GM12878 (cell line): ENCODE data around the gene MYO16. TPM values are rescaled to one million over a fixed set of nuclear protein-coding genes. Genes with fewer than 3 reads are reported as not detected.

Experiments used
- ATAC-seq: fragments of 200-7000 bp; cut with Tn5 transposase; 3 replicates; pipeline ENCODE4 v1.9.1; 2020; ENCODE audit warnings: mild to moderate bottlenecking, moderate library complexity
- BruUV-seq: library from RNA; stranded (reverse); fragments of 400-500 nt; replicated peaks from 2 replicates; lab custom pipeline; 2021; lab: Mats Ljungman, UMichigan
- CTCF ChIA-PET: fragments of 300-600 bp; sonication (Branson Sonifier 250); formaldehyde crosslinking; extraction: SDS; loops from one replicate; lab custom pipeline; 2021; ENCODE audit warnings: inconsistent platforms; lab: Yijun Ruan, JAX
- POLR2A ChIA-PET: fragments of 350-600 bp; formaldehyde crosslinking; extraction: SDS; loops from one replicate; lab custom pipeline; 2021; ENCODE audit warnings: inconsistent platforms; lab: Charles Lee
- RAD21 ChIA-PET: fragments of 300-600 bp; sonication (Branson Sonifier 250); formaldehyde crosslinking; loops from one replicate; lab custom pipeline; 2023; ENCODE audit warnings: antibody characterized with exemption; ENCODE audit not compliant: unreplicated experiment; lab: Charles Lee
- SMC1A ChIA-PET: fragments of 300-600 bp; sonication (Branson Sonifier 250); formaldehyde crosslinking; loops from one replicate; lab custom pipeline; 2023; ENCODE audit not compliant: unreplicated experiment, uncharacterized antibody; lab: Charles Lee
- DNase-seq: peaks from one replicate; pipeline ENCODE4 v3.0.0-alpha.2; 2011; ENCODE audit warnings: low read depth, low spot score
- FAIRE-seq: peaks from 3 replicates; lab custom pipeline; 2011; peaks lifted over from hg19 to GRCh38; lab: Jason Lieb, UNC
- H2AFZ ChIP-seq: 2 replicates; pipeline ENCODE4 v1.6.0; 2011; ENCODE audit warnings: low read depth, low read length, control low read depth; ENCODE audit not compliant: control insufficient read depth
- H3K27ac ChIP-seq: 2 replicates; pipeline ENCODE4 v1.5.1; 2011; ENCODE audit warnings: control low read depth; ENCODE audit not compliant: control insufficient read depth, insufficient read depth
- H3K27me3 ChIP-seq, 2 experiments: replicated peaks in 1 of 2; 2 replicates each; pipeline versions ENCODE4 v1.6.0 to v1.6.1; 2011; ENCODE audit warnings: low read length in 1 of 2; ENCODE audit not compliant: control insufficient read depth in 2 of 2, insufficient read depth in 2 of 2
- H3K36me3 ChIP-seq, 2 experiments: 2 replicates each; pipeline ENCODE4 v1.5.1; 2011; ENCODE audit warnings: low read length in 1 of 2; ENCODE audit not compliant: control insufficient read depth in 2 of 2, insufficient read depth in 2 of 2
- H3K4me1 ChIP-seq: 2 replicates; pipeline ENCODE4 v1.6.1; 2011; ENCODE audit warnings: mild to moderate bottlenecking, low read length, moderate library complexity, mixed read lengths; ENCODE audit not compliant: control insufficient read depth, insufficient read depth
- H3K4me2 ChIP-seq: 2 replicates; pipeline ENCODE4 v1.6.0; 2011; ENCODE audit warnings: control low read depth; ENCODE audit not compliant: control insufficient read depth, insufficient read depth
- H3K4me3 ChIP-seq: fragments of 200-600 bp; sonication (generic); 2 replicates; pipeline ENCODE4 v1.5.1; 2016
- H3K79me2 ChIP-seq: 2 replicates; pipeline ENCODE4 v1.6.0; 2011; ENCODE audit warnings: low read length; ENCODE audit not compliant: control insufficient read depth, insufficient read depth
- H3K9ac ChIP-seq: 2 replicates; pipeline ENCODE4 v1.8.0; 2011; ENCODE audit warnings: low read length, control low read depth, mixed read lengths; ENCODE audit not compliant: control insufficient read depth, insufficient read depth
- H3K9me3 ChIP-seq: replicated peaks from 3 replicates; pipeline ENCODE4 v1.5.1; 2011; ENCODE audit warnings: mild to moderate bottlenecking, low read length; ENCODE audit not compliant: control insufficient read depth, insufficient read depth
- H4K20me1 ChIP-seq: 2 replicates; pipeline ENCODE4 v1.6.0; 2011; ENCODE audit not compliant: control insufficient read depth, insufficient read depth
- CBX5 ChIP-seq: sonication (generic); IDR thresholded peaks from 2 replicates; pipeline ENCODE4 v1.6.1; 2016; ENCODE audit warnings: low read depth, moderate library complexity, mild to moderate bottlenecking, inconsistent platforms
- MEF2A ChIP-seq: IDR thresholded peaks from 2 replicates; pipeline ENCODE4 v1.6.1; 2011; ENCODE audit warnings: low read depth, mild to moderate bottlenecking, low read length, moderate library complexity; ENCODE audit not compliant: insufficient read depth
- RCOR1 ChIP-seq: conservative IDR thresholded peaks from 2 replicates; pipeline ENCODE4 v1.6.1; 2012; ENCODE audit warnings: low read depth, low read length, improper control_type of control experiment
- SPI1 ChIP-seq: IDR thresholded peaks from 2 replicates; pipeline ENCODE4 v1.6.1; 2011; ENCODE audit warnings: low read depth, mild to moderate bottlenecking, low read length, moderate library complexity, borderline replicate concordance; ENCODE audit not compliant: insufficient read depth
- TARDBP ChIP-seq: IDR thresholded peaks from 2 replicates; pipeline ENCODE4 v1.6.1; 2016; ENCODE audit warnings: borderline replicate concordance
- ZNF274 ChIP-seq: IDR thresholded peaks from one replicate; pipeline ENCODE4 v1.8.0; 2011; ENCODE audit not compliant: insufficient read length, insufficient read depth
- ZNF687 ChIP-seq: fragments of 450-650 bp; IDR thresholded peaks from 2 replicates; pipeline ENCODE4 v1.6.1; 2017; ENCODE audit warnings: mild to moderate bottlenecking, moderate library complexity
- WGBS: methylation state at CpG from one replicate; pipeline ENCODE4 v1.1.6; 2016; ENCODE audit warnings: low lambda C conversion rate; ENCODE audit not compliant: insufficient replicate concordance, insufficient coverage; ENCODE audit errors: missing lambda C conversion rate; 5-methylcytosine and 5-hydroxymethylcytosine counted together
- in situ Hi-C: fragments of 300-500 bp; cut with MboI; formaldehyde crosslinking; loops from 9 replicates; pipeline ENCODE4 v1.14.3; 2018; ENCODE audit warnings: mixed read lengths
- intact Hi-C: fragments of 100-400 bp; cut with micrococcal nuclease; formaldehyde crosslinking; loops from one replicate; pipeline ENCODE4 v1.14.2; 2022; ENCODE audit not compliant: unreplicated experiment
- polyA plus RNA-seq, 11 experiments: library from polyadenylated mRNA; depleted of rRNA in 4 of 11; unstranded in 6 of 11; stranded (reverse) in 5 of 11; fragments of >200 nt; fragmentation: Nextera tagmentation in 4 of 11; fragmentation: Illumina TruSeq in 1 of 11; extraction: Ambion mirVana in 4 of 11; extraction: Trizol in 1 of 11; gene quantifications; 1 replicate in 1 of 11; 2 replicates in 10 of 11; pipeline versions ENCODE4 v1.2.1 to v1.2.3, GENCODE V29; 2011 to 2016; ENCODE audit warnings: inconsistent platforms in 2 of 11, missing spikeins in 2 of 11, low read depth in 1 of 11
- total RNA-seq, 4 experiments: library from RNA; depleted of rRNA in 3 of 4; stranded (reverse); fragments of >200 nt in 3 of 4; fragmentation: Illumina TruSeq in 1 of 4; extraction: Trizol in 1 of 4; gene quantifications; 2 replicates each; pipeline versions ENCODE4 v1.2.1 to v1.2.3, GENCODE V29; 2013 to 2021
- TF ChIP-seq, protein P1 (sequence below): fragments of 450-650 bp; IDR thresholded peaks from 2 replicates; pipeline ENCODE4 v1.6.1; 2017; ENCODE audit warnings: low read depth, mild to moderate bottlenecking, moderate library complexity
- TF ChIP-seq, protein P2 (sequence below): fragments of 450-650 bp; formaldehyde crosslinking; IDR thresholded peaks from 2 replicates; pipeline ENCODE4 v1.4.0; 2022; ENCODE audit warnings: mild to moderate bottlenecking, moderate library complexity
- TF ChIP-seq, protein P3 (sequence below): fragments of 450-650 bp; formaldehyde crosslinking; IDR thresholded peaks from 2 replicates; pipeline ENCODE4 v1.4.0; 2020; ENCODE audit warnings: mild to moderate bottlenecking, moderate library complexity

The MYO16 gene
- total and polyA plus RNA-seq, 10 of the 15 experiments (the other 5 are each of a cell fraction or from before 2014, with no cell fraction given), result under 0.01 to 1.7 (median 0.05) TPM; not detected in 4

GRCh38 chr13:108667205-108667604, 37.8 kb downstream of the MYO16 start:
- Histone ChIP-seq H3K79me2 (no peaks in the 10 kb centered on the region), H2AFZ (no peak overlapping the region), H3K27me3 (no peaks in the 10 kb centered on the region), H3K36me3 (no peaks in the 10 kb centered on the region), H3K4me3 (no peak overlapping the region), H4K20me1 (no peaks in the 10 kb centered on the region), H3K4me1 (no peaks in the 10 kb centered on the region), H3K9me3 (no peaks in the 10 kb centered on the region; the same call in 2 of the 3 replicates), H3K27ac (no peak overlapping the region), H3K4me2 (no peak overlapping the region), H3K9ac (no peak overlapping the region)
- ChIA-PET CTCF (interaction anchor here (0.7 to 1.3 kb wide), 4 partner anchors 10 to 872 kb away, joined by 3 to 4 read pairs (median 4); no protein-coding TSS in a partner anchor), RAD21 (interaction anchor here (0.6 to 2.2 kb wide), 13 partner anchors 8 to 228 kb away, joined by 3 to 11 read pairs (median 5); no protein-coding TSS in a partner anchor), POLR2A (interaction anchor here (0.6 to 1.0 kb wide), 3 partner anchors 8 to 92 kb away, joined by 3 to 4 read pairs (median 4); no protein-coding TSS in a partner anchor), SMC1A (interaction anchor here (0.5 to 4.7 kb wide), 12 partner anchors 8 to 293 kb away, joined by 3 to 16 read pairs (median 5); no protein-coding TSS in a partner anchor)
- intact Hi-C loops (no loop called here), in situ Hi-C loops (no loop called here)
- BruUV-seq, result no TSS peak
- no peak for DNase-seq
- no peak for FAIRE-seq
- ATAC-seq, result peak; percentile 56
- WGBS, result 0% methylated on average over 1 of the region's 1 CpG
- TF ChIP-seq TARDBP, result no peak
- TF ChIP-seq ZNF687, result peak; percentile 26; the same call in 1 of the 2 replicates
- TF ChIP-seq RCOR1, result no peak
- TF ChIP-seq, protein P1, sequence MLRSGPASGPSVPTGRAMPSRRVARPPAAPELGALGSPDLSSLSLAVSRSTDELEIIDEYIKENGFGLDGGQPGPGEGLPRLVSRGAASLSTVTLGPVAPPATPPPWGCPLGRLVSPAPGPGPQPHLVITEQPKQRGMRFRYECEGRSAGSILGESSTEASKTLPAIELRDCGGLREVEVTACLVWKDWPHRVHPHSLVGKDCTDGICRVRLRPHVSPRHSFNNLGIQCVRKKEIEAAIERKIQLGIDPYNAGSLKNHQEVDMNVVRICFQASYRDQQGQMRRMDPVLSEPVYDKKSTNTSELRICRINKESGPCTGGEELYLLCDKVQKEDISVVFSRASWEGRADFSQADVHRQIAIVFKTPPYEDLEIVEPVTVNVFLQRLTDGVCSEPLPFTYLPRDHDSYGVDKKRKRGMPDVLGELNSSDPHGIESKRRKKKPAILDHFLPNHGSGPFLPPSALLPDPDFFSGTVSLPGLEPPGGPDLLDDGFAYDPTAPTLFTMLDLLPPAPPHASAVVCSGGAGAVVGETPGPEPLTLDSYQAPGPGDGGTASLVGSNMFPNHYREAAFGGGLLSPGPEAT, result peak; percentile 93
- TF ChIP-seq ZNF274, result no peak
- no peak for TF ChIP-seq CBX5
- 0 out of 2 replicates have a peak, but pooled peaks have one; percentile 6 for TF ChIP-seq SPI1
- TF ChIP-seq, protein P2, sequence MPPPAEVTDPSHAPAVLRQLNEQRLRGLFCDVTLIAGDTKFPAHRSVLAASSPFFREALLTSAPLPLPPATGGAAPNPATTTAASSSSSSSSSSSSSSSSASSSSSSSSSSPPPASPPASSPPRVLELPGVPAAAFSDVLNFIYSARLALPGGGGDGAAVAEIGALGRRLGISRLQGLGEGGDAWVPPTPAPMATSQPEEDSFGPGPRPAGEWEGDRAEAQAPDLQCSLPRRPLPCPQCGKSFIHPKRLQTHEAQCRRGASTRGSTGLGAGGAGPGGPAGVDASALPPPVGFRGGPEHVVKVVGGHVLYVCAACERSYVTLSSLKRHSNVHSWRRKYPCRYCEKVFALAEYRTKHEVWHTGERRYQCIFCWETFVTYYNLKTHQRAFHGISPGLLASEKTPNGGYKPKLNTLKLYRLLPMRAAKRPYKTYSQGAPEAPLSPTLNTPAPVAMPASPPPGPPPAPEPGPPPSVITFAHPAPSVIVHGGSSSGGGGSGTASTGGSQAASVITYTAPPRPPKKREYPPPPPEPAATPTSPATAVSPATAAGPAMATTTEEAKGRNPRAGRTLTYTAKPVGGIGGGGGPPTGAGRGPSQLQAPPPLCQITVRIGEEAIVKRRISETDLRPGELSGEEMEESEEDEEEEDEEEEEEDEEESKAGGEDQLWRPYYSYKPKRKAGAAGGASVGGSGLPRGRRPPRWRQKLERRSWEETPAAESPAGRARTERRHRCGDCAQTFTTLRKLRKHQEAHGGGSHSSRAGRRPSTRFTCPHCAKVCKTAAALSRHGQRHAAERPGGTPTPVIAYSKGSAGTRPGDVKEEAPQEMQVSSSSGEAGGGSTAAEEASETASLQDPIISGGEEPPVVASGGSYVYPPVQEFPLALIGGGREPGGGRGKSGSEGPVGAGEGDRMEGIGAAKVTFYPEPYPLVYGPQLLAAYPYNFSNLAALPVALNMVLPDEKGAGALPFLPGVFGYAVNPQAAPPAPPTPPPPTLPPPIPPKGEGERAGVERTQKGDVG (CRISPR knock-in tag), result no peak
- no peak for TF ChIP-seq MEF2A
- TF ChIP-seq, protein P3, sequence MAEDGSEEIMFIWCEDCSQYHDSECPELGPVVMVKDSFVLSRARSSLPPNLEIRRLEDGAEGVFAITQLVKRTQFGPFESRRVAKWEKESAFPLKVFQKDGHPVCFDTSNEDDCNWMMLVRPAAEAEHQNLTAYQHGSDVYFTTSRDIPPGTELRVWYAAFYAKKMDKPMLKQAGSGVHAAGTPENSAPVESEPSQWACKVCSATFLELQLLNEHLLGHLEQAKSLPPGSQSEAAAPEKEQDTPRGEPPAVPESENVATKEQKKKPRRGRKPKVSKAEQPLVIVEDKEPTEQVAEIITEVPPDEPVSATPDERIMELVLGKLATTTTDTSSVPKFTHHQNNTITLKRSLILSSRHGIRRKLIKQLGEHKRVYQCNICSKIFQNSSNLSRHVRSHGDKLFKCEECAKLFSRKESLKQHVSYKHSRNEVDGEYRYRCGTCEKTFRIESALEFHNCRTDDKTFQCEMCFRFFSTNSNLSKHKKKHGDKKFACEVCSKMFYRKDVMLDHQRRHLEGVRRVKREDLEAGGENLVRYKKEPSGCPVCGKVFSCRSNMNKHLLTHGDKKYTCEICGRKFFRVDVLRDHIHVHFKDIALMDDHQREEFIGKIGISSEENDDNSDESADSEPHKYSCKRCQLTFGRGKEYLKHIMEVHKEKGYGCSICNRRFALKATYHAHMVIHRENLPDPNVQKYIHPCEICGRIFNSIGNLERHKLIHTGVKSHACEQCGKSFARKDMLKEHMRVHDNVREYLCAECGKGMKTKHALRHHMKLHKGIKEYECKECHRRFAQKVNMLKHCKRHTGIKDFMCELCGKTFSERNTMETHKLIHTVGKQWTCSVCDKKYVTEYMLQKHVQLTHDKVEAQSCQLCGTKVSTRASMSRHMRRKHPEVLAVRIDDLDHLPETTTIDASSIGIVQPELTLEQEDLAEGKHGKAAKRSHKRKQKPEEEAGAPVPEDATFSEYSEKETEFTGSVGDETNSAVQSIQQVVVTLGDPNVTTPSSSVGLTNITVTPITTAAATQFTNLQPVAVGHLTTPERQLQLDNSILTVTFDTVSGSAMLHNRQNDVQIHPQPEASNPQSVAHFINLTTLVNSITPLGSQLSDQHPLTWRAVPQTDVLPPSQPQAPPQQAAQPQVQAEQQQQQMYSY, result no peak
